ENCODE measurements around the gene UTP25. TPM values are rescaled to one million over a fixed set of nuclear protein-coding genes. Genes with fewer than 3 reads are reported as not detected.

The UTP25 gene
- total and polyA plus RNA-seq, 12 donors = 2.2 to 11.6 (median 7.8) TPM

GRCh38 chr1:209803568-209803967 lies 24.2 kb upstream of the UTP25 start:
- Histone ChIP-seq H3K36me3 (replicated peaks in 1 of 2) (no peaks in the 10 kb centered on the region), H3K27me3 (no peaks in the 10 kb centered on the region), H3K9me3 (replicated peaks in 1 of 3) (no peaks in the 10 kb centered on the region), H3K4me3 (no peak overlapping the region), H3K4me1 (replicated peaks in 1 of 2) (peaks cover 22 to 51% of the 10 kb centered on the region in 2 donors), H3K27ac (no peak overlapping the region)
- 86 to 100% (median 93%) methylated on average over 1 of the region's 1 CpG for WGBS, 4 donors
- no peak for TF ChIP-seq POLR2A (IDR thresholded peaks at IDR 0.05)
- TF ChIP-seq, protein P1, sequence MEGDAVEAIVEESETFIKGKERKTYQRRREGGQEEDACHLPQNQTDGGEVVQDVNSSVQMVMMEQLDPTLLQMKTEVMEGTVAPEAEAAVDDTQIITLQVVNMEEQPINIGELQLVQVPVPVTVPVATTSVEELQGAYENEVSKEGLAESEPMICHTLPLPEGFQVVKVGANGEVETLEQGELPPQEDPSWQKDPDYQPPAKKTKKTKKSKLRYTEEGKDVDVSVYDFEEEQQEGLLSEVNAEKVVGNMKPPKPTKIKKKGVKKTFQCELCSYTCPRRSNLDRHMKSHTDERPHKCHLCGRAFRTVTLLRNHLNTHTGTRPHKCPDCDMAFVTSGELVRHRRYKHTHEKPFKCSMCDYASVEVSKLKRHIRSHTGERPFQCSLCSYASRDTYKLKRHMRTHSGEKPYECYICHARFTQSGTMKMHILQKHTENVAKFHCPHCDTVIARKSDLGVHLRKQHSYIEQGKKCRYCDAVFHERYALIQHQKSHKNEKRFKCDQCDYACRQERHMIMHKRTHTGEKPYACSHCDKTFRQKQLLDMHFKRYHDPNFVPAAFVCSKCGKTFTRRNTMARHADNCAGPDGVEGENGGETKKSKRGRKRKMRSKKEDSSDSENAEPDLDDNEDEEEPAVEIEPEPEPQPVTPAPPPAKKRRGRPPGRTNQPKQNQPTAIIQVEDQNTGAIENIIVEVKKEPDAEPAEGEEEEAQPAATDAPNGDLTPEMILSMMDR (IDR thresholded peaks at IDR 0.05) = no peak
- no peak for DNase-seq
- intact Hi-C loops (cut with DNase I) = no loop called here

- H3K9me3 ChIP-seq (replicated peaks in 1 of 3) = no peaks in the 10 kb centered on the region
- TF ChIP-seq, protein P1 (IDR thresholded peaks at IDR 0.05) = no peak
- TF ChIP-seq POLR2A (IDR thresholded peaks at IDR 0.05) = no peak
- H3K27me3 ChIP-seq = no peaks in the 10 kb centered on the region
- DNase-seq = peak in 6 of 7 donors; percentile 16 to 57 (median 29)
- WGBS, 4 donors = 25 to 60% (median 37%) methylated on average over 9 to 19 of the region's 19 CpGs
- peaks cover 22 to 51% of the 10 kb centered on the region in 2 donors for H3K4me1 ChIP-seq (replicated peaks in 1 of 2)
- H3K27ac ChIP-seq = peak overlapping the region in 2 of 5 donors; percentile 77 to 87
- no peaks in the 10 kb centered on the region for H3K36me3 ChIP-seq (replicated peaks in 1 of 2)
- peak overlapping the region in 2 of 4 donors; percentile 27 to 65 for H3K4me3 ChIP-seq
- intact Hi-C loops (cut with DNase I) = no loop called here
Measured at GRCh38 chr1:209805341-209805781, 22.4 kb upstream of the UTP25 start.

DNA sequence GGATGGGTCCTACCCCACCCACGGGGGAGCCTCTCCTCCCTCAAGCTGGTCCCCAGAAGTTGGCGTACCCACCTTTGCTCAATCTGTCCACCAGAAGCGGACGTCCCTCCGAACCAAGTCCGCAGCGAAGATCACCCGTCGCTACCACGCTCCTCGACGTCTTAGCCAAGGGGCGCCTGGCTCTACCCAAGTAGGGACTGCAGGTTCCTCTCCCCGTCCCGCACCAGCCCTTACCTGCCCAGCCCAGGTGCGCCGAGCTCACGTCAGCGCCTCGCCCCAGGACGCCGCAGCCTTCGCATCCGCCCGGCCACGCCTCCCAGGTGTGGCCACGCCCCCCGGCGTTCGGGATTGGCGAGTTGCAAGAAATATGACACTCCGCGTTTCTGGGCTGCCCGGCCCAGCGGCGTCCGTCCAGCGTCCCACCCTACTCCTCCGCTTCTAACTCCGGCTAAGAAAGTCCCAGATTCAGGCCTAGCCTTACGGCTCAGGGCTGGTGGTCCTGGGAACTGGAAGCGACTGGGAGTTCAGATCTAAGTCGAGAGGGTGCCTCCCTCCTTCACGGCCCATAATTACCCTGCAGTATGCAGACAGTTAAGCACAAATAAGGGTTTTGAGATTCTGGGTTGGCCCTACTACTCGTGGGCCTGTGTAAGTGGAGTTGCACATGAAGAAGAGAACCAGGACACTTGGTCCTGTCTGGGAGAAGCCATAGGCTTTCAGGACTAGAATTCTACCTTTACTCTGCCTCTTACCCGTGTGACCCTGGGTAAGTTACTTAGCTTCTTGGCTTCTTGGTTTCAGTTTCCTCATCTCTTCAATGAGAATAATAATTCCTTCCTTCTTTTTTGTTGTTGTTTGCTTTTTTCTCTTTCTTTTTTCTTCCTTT lies 21.7 kb upstream of the UTP25 start, which contains the start of gene IRF6:
IRF6 (minus strand) TSS at position 268 of the 886 bp plus-strand sequence. CDS start 4,729 bp downstream, outside the sequence.
- intact Hi-C loops (cut with DNase I) = no loop called here
- TF ChIP-seq POLR2A (IDR thresholded peaks at IDR 0.05) = peak in 1 of 2 donors; percentile 75
- TF ChIP-seq, protein P1 (IDR thresholded peaks at IDR 0.05) = no peak
- Histone ChIP-seq H3K9me3 (replicated peaks in 1 of 3) (no peaks in the 10 kb centered on the region), H3K27ac (peak within 1 kb of the TSS; percentile 37 to 87 (median 77)), H3K36me3 (replicated peaks in 1 of 2) (no peaks in the 10 kb centered on the region), H3K4me1 (replicated peaks in 1 of 2) (peaks cover 22 to 46% of the 10 kb centered on the region in 2 donors), H3K27me3 (no peaks in the 10 kb centered on the region), H3K4me3 (peak within 1 kb of the TSS in 3 of 4 donors; percentile 27 to 65 (median 27))
- DNase-seq = peak; percentile 90 to 94 (median 92)
- WGBS, 4 donors = 2 to 6% (median 5%) methylated on average over 20 to 46 of the region's 46 CpGs

- Histone ChIP-seq H3K4me3 (no peak overlapping the region), H3K27me3 (no peaks in the 10 kb centered on the region), H3K27ac (no peak overlapping the region), H3K9me3 (replicated peaks in 1 of 3) (no peaks in the 10 kb centered on the region), H3K36me3 (replicated peaks in 1 of 2) (no peaks in the 10 kb centered on the region), H3K4me1 (replicated peaks in 1 of 2) (peaks cover 12 to 32% of the 10 kb centered on the region in 2 donors)
- TF ChIP-seq, protein P1 (IDR thresholded peaks at IDR 0.05) = no peak
- TF ChIP-seq POLR2A (IDR thresholded peaks at IDR 0.05) = no peak
- intact Hi-C loops (cut with DNase I) = no loop called here
- WGBS, 4 donors = 82 to 88% (median 86%) methylated on average over 4 of the region's 4 CpGs
- peak in 2 of 7 donors; percentile 13 to 25 for DNase-seq
Measured at GRCh38 chr1:209807509-209807908, 20.3 kb upstream of the UTP25 start.

Data from adrenal gland (tissue), 12 donors.